HepG2 (cell line): ENCODE results near the gene ZER1. TPM values are rescaled to one million over a fixed set of nuclear protein-coding genes. Genes with fewer than 3 reads are reported as not detected.

Experiments used
- CBFB ChIP-seq: sonication (generic); formaldehyde crosslinking; IDR thresholded peaks from 2 replicates; pipeline ENCODE4 v1.4.0; 2020; ENCODE audit warnings: missing genetic modification reagents
- CREM ChIP-seq, 2 experiments: sonication (generic) in 1 of 2; formaldehyde crosslinking in 1 of 2; IDR thresholded peaks; 2 replicates each; pipeline versions ENCODE4 v1.4.0 to v1.6.1; 2016 to 2020; ENCODE audit warnings: antibody characterized with exemption in 1 of 2, mild to moderate bottlenecking in 1 of 2, missing genetic modification reagents in 1 of 2
- DR1 ChIP-seq: sonication (generic); formaldehyde crosslinking; IDR thresholded peaks from 2 replicates; pipeline ENCODE4 v1.8.0; 2021; ENCODE audit warnings: mild to moderate bottlenecking, missing genetic modification reagents, inconsistent platforms
- ESRRA ChIP-seq: sonication (generic); formaldehyde crosslinking; IDR thresholded peaks from 2 replicates; pipeline ENCODE4 v1.5.1; 2020; ENCODE audit warnings: mild to moderate bottlenecking, low read depth, missing genetic modification reagents
- GTF3A ChIP-seq: sonication (generic); formaldehyde crosslinking; conservative IDR thresholded peaks from 2 replicates; pipeline ENCODE4 v1.4.0; 2020; ENCODE audit warnings: mild to moderate bottlenecking, missing genetic modification reagents
- ISX ChIP-seq: sonication (generic); formaldehyde crosslinking; conservative IDR thresholded peaks from 2 replicates; pipeline ENCODE4 v1.5.0; 2020; ENCODE audit warnings: missing genetic modification reagents
- KLF13 ChIP-seq: sonication (generic); formaldehyde crosslinking; IDR thresholded peaks from 2 replicates; pipeline ENCODE4 v1.4.0; 2020; ENCODE audit warnings: mild to moderate bottlenecking, missing genetic modification reagents
- MAFG ChIP-seq: sonication (generic); formaldehyde crosslinking; IDR thresholded peaks from 2 replicates; pipeline ENCODE4 v1.5.1; 2020; ENCODE audit warnings: mild to moderate bottlenecking, missing genetic modification reagents
- PITX1 ChIP-seq: sonication (generic); formaldehyde crosslinking; IDR thresholded peaks from 2 replicates; pipeline ENCODE4 v1.5.1; 2020; ENCODE audit warnings: mild to moderate bottlenecking, missing genetic modification reagents
- TSC22D2 ChIP-seq: sonication (generic); formaldehyde crosslinking; IDR thresholded peaks from 2 replicates; pipeline ENCODE4 v1.5.1; 2020; ENCODE audit warnings: missing genetic modification reagents, mild to moderate bottlenecking, borderline replicate concordance
- ZNF224 ChIP-seq: sonication (generic); formaldehyde crosslinking; IDR thresholded peaks from 2 replicates; pipeline ENCODE4 v1.5.0; 2020; ENCODE audit warnings: mild to moderate bottlenecking, missing genetic modification reagents
- ZNF737 ChIP-seq: sonication (generic); formaldehyde crosslinking; IDR thresholded peaks from 2 replicates; pipeline ENCODE4 v1.5.0; 2020; ENCODE audit warnings: missing genetic modification reagents, mild to moderate bottlenecking, borderline replicate concordance
- ZNF761 ChIP-seq: sonication (generic); formaldehyde crosslinking; conservative IDR thresholded peaks from 2 replicates; pipeline ENCODE4 v1.4.0; 2020; ENCODE audit warnings: mild to moderate bottlenecking, missing genetic modification reagents
- polyA plus RNA-seq, 8 experiments: library from polyadenylated mRNA; depleted of rRNA in 3 of 8; stranded (reverse) in 7 of 8; unstranded in 1 of 8; fragments of >200 nt; fragmentation: Illumina TruSeq in 4 of 8; extraction: Trizol in 4 of 8; gene quantifications; 2 replicates each; pipeline versions ENCODE4 v1.2.1 to v1.2.3, GENCODE V29; 2011 to 2016; ENCODE audit warnings: low read depth in 4 of 8, missing spikeins in 1 of 8, mixed read lengths in 1 of 8; ENCODE audit not compliant: insufficient read depth in 1 of 8
- total RNA-seq, 5 experiments: library from RNA; depleted of rRNA; stranded (reverse); fragments of >200 nt; fragmentation: Illumina TruSeq; extraction: Trizol; gene quantifications; 2 replicates each; pipeline ENCODE4 v1.2.3, GENCODE V29; 2016; ENCODE audit warnings: low read depth in 1 of 5
- TF ChIP-seq, protein P1 (sequence below): sonication (generic); formaldehyde crosslinking; IDR thresholded peaks from 2 replicates; pipeline ENCODE4 v1.5.1; 2020; ENCODE audit warnings: mild to moderate bottlenecking, moderate library complexity, missing genetic modification reagents
- TF ChIP-seq, protein P2 (sequence below): sonication (generic); formaldehyde crosslinking; IDR thresholded peaks from 2 replicates; pipeline ENCODE4 v1.8.1; 2023; ENCODE audit warnings: mild to moderate bottlenecking, inconsistent platforms, moderate library complexity, missing genetic modification reagents, borderline replicate concordance
- TF ChIP-seq, protein P3 (sequence below): sonication (generic); formaldehyde crosslinking; IDR thresholded peaks from 2 replicates; pipeline ENCODE4 v1.5.1; 2020; ENCODE audit warnings: mild to moderate bottlenecking, missing genetic modification reagents, borderline replicate concordance
- TF ChIP-seq, protein P4 (sequence below): sonication (generic); formaldehyde crosslinking; IDR thresholded peaks from 2 replicates; pipeline ENCODE4 v1.5.0; 2020; ENCODE audit warnings: missing genetic modification reagents

Gene ZER1
- total and polyA plus RNA-seq, 2 of the 13 experiments (the other 11 are each of a cell fraction or from before 2014, with no cell fraction given), result 7.7 to 40.0 TPM

DNA sequence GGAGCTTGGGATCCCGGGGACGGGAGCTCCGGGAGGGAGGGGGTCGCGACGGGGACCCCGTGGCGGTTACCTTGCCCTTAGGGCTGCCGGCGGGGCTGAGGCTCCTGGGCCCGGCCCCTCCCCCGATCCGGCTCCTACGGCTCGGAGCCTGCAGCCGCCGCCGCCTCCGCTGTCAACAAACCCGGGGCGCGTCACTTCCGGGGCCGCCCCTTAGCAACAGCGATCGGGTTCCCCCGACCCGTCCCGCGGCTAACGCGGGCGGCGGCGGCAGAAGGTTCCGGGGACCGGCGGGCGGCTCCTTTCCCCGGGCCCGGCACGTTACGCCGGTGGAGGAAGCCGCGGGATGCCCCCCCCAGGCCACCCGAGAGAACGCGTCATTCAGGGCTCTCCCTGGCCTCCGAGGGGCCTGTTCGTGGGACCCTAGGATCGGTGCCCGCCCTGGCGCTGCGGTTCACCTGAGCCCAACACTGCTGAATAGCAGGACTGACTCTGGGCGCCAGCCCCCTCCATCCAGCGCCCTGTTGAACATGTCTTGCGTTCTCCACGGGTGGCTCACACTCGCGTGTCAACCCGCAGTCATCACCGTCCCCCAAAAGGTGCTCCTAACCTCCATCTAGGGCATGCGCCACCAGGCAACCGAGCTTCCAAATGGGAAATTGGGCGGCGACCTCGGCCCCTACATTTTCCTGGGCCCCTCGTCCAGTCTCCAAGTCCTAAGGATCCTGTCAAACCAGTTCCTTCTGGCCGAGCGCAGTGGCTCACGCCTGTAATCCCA, at the start of gene ZER1 (continued):
- TF ChIP-seq, protein P1, sequence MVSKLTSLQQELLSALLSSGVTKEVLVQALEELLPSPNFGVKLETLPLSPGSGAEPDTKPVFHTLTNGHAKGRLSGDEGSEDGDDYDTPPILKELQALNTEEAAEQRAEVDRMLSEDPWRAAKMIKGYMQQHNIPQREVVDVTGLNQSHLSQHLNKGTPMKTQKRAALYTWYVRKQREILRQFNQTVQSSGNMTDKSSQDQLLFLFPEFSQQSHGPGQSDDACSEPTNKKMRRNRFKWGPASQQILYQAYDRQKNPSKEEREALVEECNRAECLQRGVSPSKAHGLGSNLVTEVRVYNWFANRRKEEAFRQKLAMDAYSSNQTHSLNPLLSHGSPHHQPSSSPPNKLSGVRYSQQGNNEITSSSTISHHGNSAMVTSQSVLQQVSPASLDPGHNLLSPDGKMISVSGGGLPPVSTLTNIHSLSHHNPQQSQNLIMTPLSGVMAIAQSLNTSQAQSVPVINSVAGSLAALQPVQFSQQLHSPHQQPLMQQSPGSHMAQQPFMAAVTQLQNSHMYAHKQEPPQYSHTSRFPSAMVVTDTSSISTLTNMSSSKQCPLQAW (CRISPR knock-in tag), result peak; percentile 59
- TF ChIP-seq ZNF737 (CRISPR knock-in tag) (no peak), PITX1 (CRISPR knock-in tag) (peak; percentile 58; the same call in 1 of the 2 replicates), ZNF224 (CRISPR knock-in tag) (0 out of 2 replicates have a peak, but pooled peaks have one; percentile 63), GTF3A (CRISPR knock-in tag) (no peak), CBFB (peak; percentile 86), ESRRA (CRISPR knock-in tag) (no peak; the same call in 1 of the 2 replicates), ZNF761 (CRISPR knock-in tag) (peak; percentile 73; the same call in 1 of the 2 replicates), ISX (CRISPR knock-in tag) (no peak), DR1 (CRISPR knock-in tag) (no peak), TSC22D2 (CRISPR knock-in tag) (no peak), MAFG (no peak), KLF13 (CRISPR knock-in tag) (no peak), CREM (IDR thresholded peaks at IDR 0.05) (peak; percentile 75), CREM (CRISPR knock-in tag; IDR thresholded peaks at IDR 0.05) (0 out of 2 replicates have a peak, but pooled peaks have one; percentile 61)
- TF ChIP-seq, protein P2, sequence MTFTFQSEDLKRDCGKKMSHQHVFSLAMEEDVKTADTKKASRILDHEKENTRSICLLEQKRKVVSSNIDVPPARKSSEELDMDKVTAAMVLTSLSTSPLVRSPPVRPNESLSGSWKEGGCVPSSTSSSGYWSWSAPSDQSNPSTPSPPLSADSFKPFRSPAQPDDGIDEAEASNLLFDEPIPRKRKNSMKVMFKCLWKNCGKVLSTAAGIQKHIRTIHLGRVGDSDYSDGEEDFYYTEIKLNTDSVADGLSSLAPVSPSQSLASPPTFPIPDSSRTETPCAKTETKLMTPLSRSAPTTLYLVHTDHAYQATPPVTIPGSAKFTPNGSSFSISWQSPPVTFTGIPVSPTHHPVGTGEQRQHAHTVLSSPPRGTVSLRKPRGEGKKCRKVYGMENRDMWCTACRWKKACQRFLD (CRISPR knock-in tag), result peak; percentile 36; the same call in 1 of the 2 replicates
- TF ChIP-seq, protein P3, sequence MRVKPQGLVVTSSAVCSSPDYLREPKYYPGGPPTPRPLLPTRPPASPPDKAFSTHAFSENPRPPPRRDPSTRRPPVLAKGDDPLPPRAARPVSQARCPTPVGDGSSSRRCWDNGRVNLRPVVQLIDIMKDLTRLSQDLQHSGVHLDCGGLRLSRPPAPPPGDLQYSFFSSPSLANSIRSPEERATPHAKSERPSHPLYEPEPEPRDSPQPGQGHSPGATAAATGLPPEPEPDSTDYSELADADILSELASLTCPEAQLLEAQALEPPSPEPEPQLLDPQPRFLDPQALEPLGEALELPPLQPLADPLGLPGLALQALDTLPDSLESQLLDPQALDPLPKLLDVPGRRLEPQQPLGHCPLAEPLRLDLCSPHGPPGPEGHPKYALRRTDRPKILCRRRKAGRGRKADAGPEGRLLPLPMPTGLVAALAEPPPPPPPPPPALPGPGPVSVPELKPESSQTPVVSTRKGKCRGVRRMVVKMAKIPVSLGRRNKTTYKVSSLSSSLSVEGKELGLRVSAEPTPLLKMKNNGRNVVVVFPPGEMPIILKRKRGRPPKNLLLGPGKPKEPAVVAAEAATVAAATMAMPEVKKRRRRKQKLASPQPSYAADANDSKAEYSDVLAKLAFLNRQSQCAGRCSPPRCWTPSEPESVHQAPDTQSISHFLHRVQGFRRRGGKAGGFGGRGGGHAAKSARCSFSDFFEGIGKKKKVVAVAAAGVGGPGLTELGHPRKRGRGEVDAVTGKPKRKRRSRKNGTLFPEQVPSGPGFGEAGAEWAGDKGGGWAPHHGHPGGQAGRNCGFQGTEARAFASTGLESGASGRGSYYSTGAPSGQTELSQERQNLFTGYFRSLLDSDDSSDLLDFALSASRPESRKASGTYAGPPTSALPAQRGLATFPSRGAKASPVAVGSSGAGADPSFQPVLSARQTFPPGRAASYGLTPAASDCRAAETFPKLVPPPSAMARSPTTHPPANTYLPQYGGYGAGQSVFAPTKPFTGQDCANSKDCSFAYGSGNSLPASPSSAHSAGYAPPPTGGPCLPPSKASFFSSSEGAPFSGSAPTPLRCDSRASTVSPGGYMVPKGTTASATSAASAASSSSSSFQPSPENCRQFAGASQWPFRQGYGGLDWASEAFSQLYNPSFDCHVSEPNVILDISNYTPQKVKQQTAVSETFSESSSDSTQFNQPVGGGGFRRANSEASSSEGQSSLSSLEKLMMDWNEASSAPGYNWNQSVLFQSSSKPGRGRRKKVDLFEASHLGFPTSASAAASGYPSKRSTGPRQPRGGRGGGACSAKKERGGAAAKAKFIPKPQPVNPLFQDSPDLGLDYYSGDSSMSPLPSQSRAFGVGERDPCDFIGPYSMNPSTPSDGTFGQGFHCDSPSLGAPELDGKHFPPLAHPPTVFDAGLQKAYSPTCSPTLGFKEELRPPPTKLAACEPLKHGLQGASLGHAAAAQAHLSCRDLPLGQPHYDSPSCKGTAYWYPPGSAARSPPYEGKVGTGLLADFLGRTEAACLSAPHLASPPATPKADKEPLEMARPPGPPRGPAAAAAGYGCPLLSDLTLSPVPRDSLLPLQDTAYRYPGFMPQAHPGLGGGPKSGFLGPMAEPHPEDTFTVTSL (CRISPR knock-in tag), result no peak
- TF ChIP-seq, protein P4, sequence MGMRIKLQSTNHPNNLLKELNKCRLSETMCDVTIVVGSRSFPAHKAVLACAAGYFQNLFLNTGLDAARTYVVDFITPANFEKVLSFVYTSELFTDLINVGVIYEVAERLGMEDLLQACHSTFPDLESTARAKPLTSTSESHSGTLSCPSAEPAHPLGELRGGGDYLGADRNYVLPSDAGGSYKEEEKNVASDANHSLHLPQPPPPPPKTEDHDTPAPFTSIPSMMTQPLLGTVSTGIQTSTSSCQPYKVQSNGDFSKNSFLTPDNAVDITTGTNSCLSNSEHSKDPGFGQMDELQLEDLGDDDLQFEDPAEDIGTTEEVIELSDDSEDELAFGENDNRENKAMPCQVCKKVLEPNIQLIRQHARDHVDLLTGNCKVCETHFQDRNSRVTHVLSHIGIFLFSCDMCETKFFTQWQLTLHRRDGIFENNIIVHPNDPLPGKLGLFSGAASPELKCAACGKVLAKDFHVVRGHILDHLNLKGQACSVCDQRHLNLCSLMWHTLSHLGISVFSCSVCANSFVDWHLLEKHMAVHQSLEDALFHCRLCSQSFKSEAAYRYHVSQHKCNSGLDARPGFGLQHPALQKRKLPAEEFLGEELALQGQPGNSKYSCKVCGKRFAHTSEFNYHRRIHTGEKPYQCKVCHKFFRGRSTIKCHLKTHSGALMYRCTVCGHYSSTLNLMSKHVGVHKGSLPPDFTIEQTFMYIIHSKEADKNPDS (CRISPR knock-in tag), result peak; percentile 85; the same call in 1 of the 2 replicates
